ENCODE measurements around the gene OR12D1.

The OR12D1 gene

DNA sequence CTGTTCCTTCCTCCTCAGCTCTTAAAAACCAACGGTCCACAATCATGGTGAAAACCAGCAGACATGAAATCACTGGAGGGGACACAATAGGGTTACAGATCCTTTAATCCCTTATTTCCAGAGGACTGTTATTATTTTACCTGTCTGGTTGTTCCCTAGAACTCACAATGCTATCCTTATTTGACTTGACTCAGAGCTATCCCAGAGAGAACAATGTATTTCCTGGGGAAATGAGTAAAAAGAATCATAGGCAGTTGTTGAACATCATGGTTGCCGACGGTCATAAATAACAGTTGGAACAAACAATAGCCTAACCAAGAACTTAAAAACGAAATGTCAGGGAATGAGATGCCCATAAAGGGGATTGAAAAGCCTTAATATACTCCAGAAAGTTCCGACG lies 51.5 kb downstream of the OR12D1 start:
- no peak for DNase-seq (ENCODE audit: extremely low read depth, insufficient read length)
- TF ChIP-seq, protein P1, sequence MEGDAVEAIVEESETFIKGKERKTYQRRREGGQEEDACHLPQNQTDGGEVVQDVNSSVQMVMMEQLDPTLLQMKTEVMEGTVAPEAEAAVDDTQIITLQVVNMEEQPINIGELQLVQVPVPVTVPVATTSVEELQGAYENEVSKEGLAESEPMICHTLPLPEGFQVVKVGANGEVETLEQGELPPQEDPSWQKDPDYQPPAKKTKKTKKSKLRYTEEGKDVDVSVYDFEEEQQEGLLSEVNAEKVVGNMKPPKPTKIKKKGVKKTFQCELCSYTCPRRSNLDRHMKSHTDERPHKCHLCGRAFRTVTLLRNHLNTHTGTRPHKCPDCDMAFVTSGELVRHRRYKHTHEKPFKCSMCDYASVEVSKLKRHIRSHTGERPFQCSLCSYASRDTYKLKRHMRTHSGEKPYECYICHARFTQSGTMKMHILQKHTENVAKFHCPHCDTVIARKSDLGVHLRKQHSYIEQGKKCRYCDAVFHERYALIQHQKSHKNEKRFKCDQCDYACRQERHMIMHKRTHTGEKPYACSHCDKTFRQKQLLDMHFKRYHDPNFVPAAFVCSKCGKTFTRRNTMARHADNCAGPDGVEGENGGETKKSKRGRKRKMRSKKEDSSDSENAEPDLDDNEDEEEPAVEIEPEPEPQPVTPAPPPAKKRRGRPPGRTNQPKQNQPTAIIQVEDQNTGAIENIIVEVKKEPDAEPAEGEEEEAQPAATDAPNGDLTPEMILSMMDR (IDR thresholded peaks at IDR 0.05; ENCODE audit: insufficient read depth, low read length, poor library complexity, severe bottlenecking): no peak
- H3K36me3 ChIP-seq (ENCODE audit: control insufficient read depth, insufficient read depth, low read length): no peaks in the 10 kb centered on the region

More for the DNA sequence above, 51.5 kb downstream of the OR12D1 start:
- Histone ChIP-seq H3K4me3 (replicated peaks; ENCODE audit: low read depth, low read length) (no peak overlapping the region), H3K27me3 (replicated peaks; ENCODE audit: control insufficient read depth, insufficient read depth, low read length) (no peaks in the 10 kb centered on the region)
